GM13977 (cell line): ENCODE measurements around the gene AHI1.

Source experiments
- DNase-seq: peaks from one replicate; pipeline ENCODE4 v3.0.0; 2012; ENCODE audit warnings: low spot score
- CTCF ChIP-seq: IDR thresholded peaks from 2 replicates; pipeline ENCODE4 v1.5.1; 2012; ENCODE audit warnings: mild to moderate bottlenecking, control low read depth; ENCODE audit not compliant: insufficient read depth; ENCODE audit errors: extremely low read depth, missing control alignments
- in situ Hi-C: fragments of 300-500 bp; cut with MboI; formaldehyde crosslinking; loops from one replicate; pipeline ENCODE4 v1.12.0; 2022; ENCODE audit warnings: low sequenced_read_pairs, low pct_unique_long_range_greater_than_20kb, mixed read lengths, inconsistent platforms; ENCODE audit not compliant: unreplicated experiment

Gene AHI1

DNA sequence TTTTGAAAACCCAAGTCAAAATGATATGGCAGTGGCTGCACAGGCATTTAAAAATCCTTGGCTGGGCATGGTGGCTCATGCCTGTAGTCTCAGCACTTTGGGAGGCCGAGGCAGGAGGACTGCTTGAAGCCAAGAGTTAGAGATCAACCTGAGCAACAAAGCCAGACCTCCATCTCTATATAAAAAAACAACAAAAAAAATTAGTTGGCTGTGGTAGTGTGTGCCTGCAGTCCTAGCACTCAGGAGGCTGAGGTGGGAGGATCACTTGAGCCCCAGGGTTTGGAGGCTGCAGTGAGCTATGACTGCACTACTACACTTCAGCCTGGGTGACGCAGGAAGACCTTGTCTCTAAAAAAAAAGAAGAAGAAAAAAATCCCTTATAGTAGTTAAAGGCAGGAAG lies 173.6 kb downstream of the AHI1 start:
- no peak for DNase-seq
- in situ Hi-C loops, result no loop called here
- TF ChIP-seq CTCF, result no peak

DNA sequence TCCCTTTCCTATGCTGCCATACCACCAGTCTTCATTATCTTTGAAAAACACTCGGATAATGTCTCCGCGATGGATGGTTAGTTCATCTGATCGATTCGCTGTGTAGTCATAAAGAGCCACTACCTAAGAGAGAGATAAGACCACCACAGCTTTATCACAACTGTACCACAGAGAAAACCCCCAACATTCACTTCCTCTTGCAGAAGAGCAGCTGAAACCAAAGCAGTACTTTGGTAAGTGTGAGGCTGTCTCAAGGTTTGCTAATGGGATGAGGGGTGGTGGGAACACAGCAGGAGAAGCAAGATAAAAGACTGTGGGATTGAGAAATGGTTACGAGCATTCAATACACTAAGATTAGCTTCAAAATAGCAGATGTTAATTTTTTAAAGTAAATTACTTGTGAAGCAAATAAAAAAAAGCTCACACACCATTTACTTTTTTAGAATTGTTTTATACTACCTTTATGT lies 174.3 kb downstream of the AHI1 start:
- TF ChIP-seq CTCF, result no peak
- in situ Hi-C loops, result no loop called here
- DNase-seq, result peak; percentile 65

DNA sequence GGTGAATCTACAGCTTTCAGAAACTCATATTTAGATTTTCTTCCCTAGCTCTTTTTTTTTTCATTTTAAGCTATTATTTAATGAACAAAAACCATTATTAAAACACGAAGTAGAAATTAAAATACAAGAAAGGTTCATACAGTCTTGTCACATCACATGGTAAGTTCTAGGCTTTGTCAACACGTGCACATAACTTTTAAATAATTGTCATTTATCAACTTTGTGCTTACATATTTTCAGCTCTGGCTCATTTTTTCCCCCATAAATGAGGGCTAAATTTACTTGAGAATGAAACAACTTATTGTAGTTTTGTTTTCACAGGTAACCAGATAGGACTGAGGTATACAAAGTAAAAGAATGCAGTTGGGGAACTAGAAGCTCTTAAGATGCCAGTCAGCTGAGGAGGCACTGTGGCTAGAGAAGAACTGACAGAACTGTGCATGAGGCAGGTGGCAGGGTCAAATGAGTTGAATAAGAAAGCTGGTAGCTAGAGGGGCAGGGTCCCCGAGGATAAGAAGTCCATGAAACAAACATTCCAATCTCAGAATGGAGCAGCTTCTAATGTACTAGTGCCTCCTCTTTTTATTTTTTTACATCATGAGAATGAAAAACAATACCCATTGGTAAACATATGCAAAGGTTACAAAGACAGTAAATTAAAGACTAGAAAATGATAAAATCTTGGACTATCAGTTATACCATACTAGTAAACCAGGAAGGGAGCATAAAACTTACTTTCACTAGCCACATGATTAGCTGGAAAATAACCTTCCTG lies 174.9 kb downstream of the AHI1 start:
- no peak for TF ChIP-seq CTCF
- in situ Hi-C loops, result no loop called here
- peak; percentile 25 for DNase-seq

DNA sequence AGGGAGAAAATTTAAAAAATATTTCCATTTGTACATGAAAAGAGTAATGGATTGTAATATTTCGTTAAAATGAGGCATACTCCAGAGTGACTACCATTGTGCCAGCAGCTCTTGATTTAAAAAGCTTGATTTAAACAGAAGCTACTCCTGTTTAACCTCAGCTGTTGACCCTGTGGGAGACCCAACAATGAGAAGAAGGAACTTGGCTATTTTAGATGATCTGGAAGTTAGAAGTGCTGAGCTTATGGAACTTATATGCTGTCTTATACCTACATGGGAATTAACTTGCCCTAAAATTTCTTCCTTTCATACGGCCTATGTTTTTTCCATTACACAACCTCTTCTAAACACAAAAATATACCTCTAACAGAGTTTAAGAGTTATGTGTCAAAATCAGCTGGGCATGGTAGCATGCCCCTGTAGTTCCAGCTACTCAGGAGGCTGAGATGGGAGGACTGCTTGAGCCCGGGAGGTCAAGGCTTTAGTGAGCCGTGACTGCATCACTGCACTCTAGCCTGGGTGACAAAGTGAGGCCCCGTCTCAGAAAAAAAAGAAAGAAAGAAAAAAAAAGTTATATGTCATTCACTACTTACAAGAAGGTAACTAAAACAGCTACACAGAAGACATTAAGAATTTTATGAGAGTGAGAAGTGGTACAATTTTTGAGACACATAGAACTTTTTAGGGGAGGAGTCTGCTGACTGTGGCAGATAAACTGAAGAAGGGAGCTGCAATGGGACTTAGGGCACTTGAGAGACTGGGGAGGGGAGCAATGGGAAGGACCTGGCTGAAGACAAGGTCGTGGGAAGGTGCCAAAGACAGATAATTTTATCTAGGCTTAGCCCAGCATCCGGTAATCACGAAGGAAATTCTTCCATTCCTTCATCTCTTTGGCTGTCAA lies 176.6 kb downstream of the AHI1 start:
- no peak for TF ChIP-seq CTCF
- no peak for DNase-seq
- in situ Hi-C loops, result no loop called here

- in situ Hi-C loops, result no loop called here
- no peak for TF ChIP-seq CTCF
- no peak for DNase-seq
Observed at GRCh38 chr6:135319819-135320218, 177.7 kb downstream of the AHI1 start.

- TF ChIP-seq CTCF, result no peak
- no peak for DNase-seq
- in situ Hi-C loops, result no loop called here
Observed at GRCh38 chr6:135318738-135319469, 178.6 kb downstream of the AHI1 start.
